VCaP (cell line): ENCODE measurements around the gene GOLIM4.

ENCODE experiments used
- H3K27ac ChIP-seq: fragments of 450-650 bp; 2 replicates; pipeline ENCODE4 v1.5.1; 2017
- TF ChIP-seq, protein P1 (sequence below): fragments of 450-650 bp; conservative IDR thresholded peaks from 2 replicates; pipeline ENCODE4 v1.5.1; 2017; ENCODE audit warnings: mild to moderate bottlenecking, moderate library complexity

The GOLIM4 gene

GRCh38 chr3:167998253-167998652, 97.5 kb downstream of the GOLIM4 start:
- TF ChIP-seq, protein P1, sequence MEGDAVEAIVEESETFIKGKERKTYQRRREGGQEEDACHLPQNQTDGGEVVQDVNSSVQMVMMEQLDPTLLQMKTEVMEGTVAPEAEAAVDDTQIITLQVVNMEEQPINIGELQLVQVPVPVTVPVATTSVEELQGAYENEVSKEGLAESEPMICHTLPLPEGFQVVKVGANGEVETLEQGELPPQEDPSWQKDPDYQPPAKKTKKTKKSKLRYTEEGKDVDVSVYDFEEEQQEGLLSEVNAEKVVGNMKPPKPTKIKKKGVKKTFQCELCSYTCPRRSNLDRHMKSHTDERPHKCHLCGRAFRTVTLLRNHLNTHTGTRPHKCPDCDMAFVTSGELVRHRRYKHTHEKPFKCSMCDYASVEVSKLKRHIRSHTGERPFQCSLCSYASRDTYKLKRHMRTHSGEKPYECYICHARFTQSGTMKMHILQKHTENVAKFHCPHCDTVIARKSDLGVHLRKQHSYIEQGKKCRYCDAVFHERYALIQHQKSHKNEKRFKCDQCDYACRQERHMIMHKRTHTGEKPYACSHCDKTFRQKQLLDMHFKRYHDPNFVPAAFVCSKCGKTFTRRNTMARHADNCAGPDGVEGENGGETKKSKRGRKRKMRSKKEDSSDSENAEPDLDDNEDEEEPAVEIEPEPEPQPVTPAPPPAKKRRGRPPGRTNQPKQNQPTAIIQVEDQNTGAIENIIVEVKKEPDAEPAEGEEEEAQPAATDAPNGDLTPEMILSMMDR, result no peak
- no peak overlapping the region for H3K27ac ChIP-seq

DNA sequence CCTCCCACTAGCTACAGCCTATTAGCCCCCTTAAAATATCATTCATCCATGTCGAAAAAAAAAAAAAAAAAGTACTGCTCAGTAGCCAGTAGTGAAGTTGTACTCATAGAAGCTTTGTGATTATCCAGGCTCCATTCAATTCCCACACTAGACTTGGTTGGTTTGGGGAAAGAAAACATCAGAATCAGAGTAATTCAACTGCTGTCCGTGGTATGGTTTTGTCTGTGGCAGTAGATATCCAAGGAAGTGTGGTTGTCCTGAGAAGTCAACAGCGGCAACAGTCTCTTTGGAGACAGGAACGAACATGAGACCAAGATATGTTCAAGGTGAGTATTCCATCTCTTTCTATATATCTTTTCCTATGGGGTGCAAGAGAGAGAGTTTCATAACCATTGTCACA, 99.2 kb downstream of the GOLIM4 start:
- TF ChIP-seq, protein P1, result no peak
- no peak overlapping the region for H3K27ac ChIP-seq

DNA sequence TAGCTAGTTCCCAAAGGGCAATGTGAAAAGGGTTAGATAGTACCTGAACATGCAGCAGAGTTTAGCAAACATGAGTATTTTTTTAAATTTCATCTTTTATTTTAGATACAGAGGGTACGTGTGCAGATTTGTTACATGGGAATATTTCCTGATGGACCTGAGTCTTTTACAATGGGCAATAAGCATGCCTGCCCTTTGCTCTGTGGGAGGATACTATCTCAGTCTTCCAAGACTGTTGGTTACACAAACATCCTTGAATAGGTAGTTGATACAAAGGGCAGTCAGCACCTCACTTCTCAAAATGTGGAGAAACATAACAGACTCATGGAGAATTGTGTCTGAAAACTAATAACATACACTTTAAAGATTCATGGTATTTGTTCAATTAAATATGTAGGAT, 103.3 kb downstream of the GOLIM4 start:
- no peak overlapping the region for H3K27ac ChIP-seq
- TF ChIP-seq, protein P1, result no peak

DNA sequence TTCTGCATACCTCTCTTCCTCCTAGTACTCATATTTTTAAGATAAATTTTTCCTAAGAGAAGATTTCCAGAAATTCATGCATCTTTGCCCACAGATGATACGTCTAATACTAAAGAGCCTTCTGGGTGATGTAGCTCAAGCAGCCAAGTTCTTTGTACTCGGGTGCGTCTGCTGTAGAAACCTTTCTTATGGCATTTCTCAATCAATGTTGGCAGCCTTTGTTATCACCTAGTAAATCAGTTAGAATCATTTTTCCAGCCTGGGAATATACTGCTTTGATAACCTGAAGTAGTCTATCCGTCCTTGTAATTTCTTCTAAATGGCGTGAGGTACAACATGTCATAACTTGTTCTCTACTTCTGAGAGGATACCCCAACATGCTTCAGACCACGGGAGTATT, 104.5 kb downstream of the GOLIM4 start:
- no peak overlapping the region for H3K27ac ChIP-seq

GRCh38 chr3:167989999-167990398, 105.7 kb downstream of the GOLIM4 start:
- TF ChIP-seq, protein P1, result no peak
- H3K27ac ChIP-seq, result no peak overlapping the region

More for the DNA sequence above, 104.5 kb downstream of the GOLIM4 start:
- TF ChIP-seq, protein P1, result no peak

- TF ChIP-seq, protein P1, result no peak
- no peak overlapping the region for H3K27ac ChIP-seq
These were observed 106.7 kb downstream of the GOLIM4 start for GRCh38 chr3:167989066-167989465.

- TF ChIP-seq, protein P1, result no peak
- no peak overlapping the region for H3K27ac ChIP-seq
These were observed 112.1 kb downstream of the GOLIM4 start for GRCh38 chr3:167983583-167983982.

DNA sequence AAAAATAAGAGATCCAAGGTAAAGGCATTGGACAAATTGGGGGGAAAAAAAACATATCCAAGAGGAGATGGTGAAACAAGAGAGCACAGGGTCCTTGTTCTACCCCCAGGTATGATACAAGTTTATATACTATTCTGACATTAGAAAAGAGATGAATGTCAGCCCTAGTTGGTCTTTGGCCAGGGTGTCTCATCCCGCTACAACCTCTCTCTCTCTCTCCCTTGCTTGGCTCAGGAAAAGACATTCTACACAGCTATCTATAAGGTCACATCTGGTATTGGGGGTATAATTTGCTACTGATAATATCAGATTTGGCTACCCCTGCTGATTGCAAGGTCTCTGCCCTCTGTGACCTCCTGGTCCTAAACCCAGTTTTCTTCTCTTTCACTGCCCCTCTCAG, 117.2 kb downstream of the GOLIM4 start:
- TF ChIP-seq, protein P1, result no peak
- H3K27ac ChIP-seq, result peak overlapping the region; percentile 97
